ENCODE results near the gene GUCA2A. TPM values are rescaled to one million over a fixed set of nuclear protein-coding genes. Genes with fewer than 3 reads are reported as not detected.

Gene GUCA2A
- total and polyA plus RNA-seq, 2 of the 4 experiments (the other 2 are of a cell fraction): not detected

DNA sequence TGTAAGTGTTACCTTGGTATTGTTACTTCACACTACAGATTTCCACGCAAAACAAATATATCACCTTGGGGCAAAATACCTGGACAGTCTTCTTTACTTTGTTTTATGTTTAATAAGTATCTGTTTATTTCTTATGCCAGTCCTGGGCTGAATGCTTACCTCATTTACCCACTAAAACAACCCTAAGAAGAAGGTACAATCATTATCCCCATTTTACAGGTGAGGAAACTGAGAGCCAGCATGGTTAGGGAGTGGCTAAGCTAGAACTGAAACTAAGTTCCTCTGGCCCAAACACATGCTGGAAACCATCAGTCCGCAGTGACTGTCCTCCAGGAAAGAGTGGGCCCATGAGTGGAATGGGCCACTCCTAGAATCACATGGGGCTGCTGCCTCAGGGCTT is 24.4 kb downstream of the GUCA2A start:
- no peak overlapping the region for H2AK9ac ChIP-seq (replicated peaks; ENCODE audit: low read depth, low read length, poor library complexity)
- POLR2A ChIA-PET (ENCODE audit: unreplicated experiment): no interaction called here

More for the DNA sequence above, 24.4 kb downstream of the GUCA2A start:
- no peaks in the 10 kb centered on the region for H3K9me1 ChIP-seq (ENCODE audit: insufficient read depth, low read length)
- H3K18ac ChIP-seq (ENCODE audit: low read depth, low read length): no peak overlapping the region
- no peak overlapping the region for H3K4ac ChIP-seq (ENCODE audit: low read depth, low read length)
- no peak overlapping the region for H3K23ac ChIP-seq (ENCODE audit: low read depth, low read length)
- no TSS peak for BruUV-seq (replicated peaks)
- H3K9me3 ChIP-seq (ENCODE audit: control insufficient read depth, insufficient read depth, low read length): no peaks in the 10 kb centered on the region
- dilution Hi-C loops (cut with HindIII; ENCODE audit: low sequenced_read_pairs, unreplicated experiment): no loop called here
- H3K36me3 ChIP-seq (ENCODE audit: control insufficient read depth, insufficient read depth, low read length): no peaks in the 10 kb centered on the region
- no CpG with 5 or more reads among the region's 2 CpGs for WGBS, 2 experiments (ENCODE audit: extremely low coverage in 2 of 2, insufficient read length in 1 of 2)
- H2AFZ ChIP-seq (replicated peaks; ENCODE audit: low read length, poor library complexity): no peak overlapping the region
- in situ Hi-C loops (cut with MboI; ENCODE audit: low sequenced_read_pairs): loop anchor here (10.0 kb wide), 1 partner anchor 565 kb away; no protein-coding TSS in a partner anchor
- H3K27ac ChIP-seq (ENCODE audit: insufficient read depth, low read length): no peak overlapping the region
- H3K9ac ChIP-seq (ENCODE audit: low read depth, low read length): no peak overlapping the region
- TF ChIP-seq ELK1 (IDR thresholded peaks at IDR 0.05; ENCODE audit: borderline replicate concordance, low read depth, low read length) (no peak), NFE2L2 (IDR thresholded peaks at IDR 0.05; ENCODE audit: low read depth, low read length) (no peak), CEBPB (IDR thresholded peaks at IDR 0.05; ENCODE audit: low read depth, low read length) (no peak)
- CTCF ChIA-PET: no interaction called here
- no peak overlapping the region for H2BK5ac ChIP-seq (ENCODE audit: low read depth, low read length, poor library complexity, severe bottlenecking)
- no peaks in the 10 kb centered on the region for H3K4me1 ChIP-seq (ENCODE audit: control insufficient read depth, insufficient read depth, low read length)
- ATAC-seq (ENCODE audit: low read depth): no peak
- H3K4me3 ChIP-seq (ENCODE audit: insufficient read depth, low read depth, low read length): no peak overlapping the region
- intact Hi-C loops (cut with micrococcal nuclease): loop anchor here (10.0 kb wide), 3 partner anchors 325 to 545 kb away; partner anchors contain the start of genes PPIH and YBX1
- H2BK15ac ChIP-seq (ENCODE audit: low read depth, low read length): no peak overlapping the region
- H4K91ac ChIP-seq (ENCODE audit: insufficient read depth, low read depth, low read length): no peak overlapping the region
- H2BK120ac ChIP-seq (ENCODE audit: low read depth, low read length): no peak overlapping the region
- DNase-seq: no peak
- H3K79me1 ChIP-seq (ENCODE audit: low read depth in 1 of 2, low read length in 2 of 2): no peaks in the 10 kb centered on the region
- no peak overlapping the region for H2AK5ac ChIP-seq (ENCODE audit: low read depth, low read length)
- no peak overlapping the region for H3K4me2 ChIP-seq (ENCODE audit: low read depth, low read length)
- no peak overlapping the region for H3K56ac ChIP-seq (ENCODE audit: extremely low read depth, insufficient read depth, low read length)
- H4K8ac ChIP-seq (ENCODE audit: low read depth in 2 of 2, low read length in 2 of 2): no peak overlapping the region
- H3K14ac ChIP-seq (replicated peaks; ENCODE audit: low read depth, low read length): no peak overlapping the region
- no peak overlapping the region for H4K5ac ChIP-seq (ENCODE audit: low read depth, low read length)
- peaks cover 44% of the 10 kb centered on the region for H3K27me3 ChIP-seq (ENCODE audit: control insufficient read depth, insufficient read depth, low read length)
- H4K20me1 ChIP-seq (ENCODE audit: insufficient read depth, low read length): no peaks in the 10 kb centered on the region
- H2BK20ac ChIP-seq (ENCODE audit: low read depth, low read length): no peak overlapping the region

Data from IMR-90 (cell line).